Mesothelial cell of epicardium (in vitro differentiated cells): Measurements from ENCODE around the gene TENM4. TPM values are rescaled to one million over a fixed set of nuclear protein-coding genes. Genes with fewer than 3 reads are reported as not detected.

Experiments used
- DNase-seq, 2 experiments: peaks; one replicate each; pipeline ENCODE4 v3.0.0; 2021; ENCODE audit warnings: low spot score in 2 of 2; ENCODE audit not compliant: unreplicated experiment in 2 of 2
- H3K27ac Mint-ChIP-seq: 2 replicates; pipeline ENCODE4 v1.8.0; 2021; ENCODE audit warnings: mixed read lengths
- H3K27me3 Mint-ChIP-seq: 2 replicates; pipeline ENCODE4 v1.8.0; 2021; ENCODE audit warnings: low read depth, mixed read lengths
- H3K36me3 Mint-ChIP-seq: 2 replicates; pipeline ENCODE4 v1.8.0; 2021; ENCODE audit warnings: mixed read lengths
- H3K4me1 Mint-ChIP-seq: 2 replicates; pipeline ENCODE4 v1.8.0; 2021; ENCODE audit warnings: mixed read lengths
- H3K4me3 Mint-ChIP-seq: 2 replicates; pipeline ENCODE4 v1.8.0; 2021; ENCODE audit warnings: mild to moderate bottlenecking, moderate library complexity, mixed read lengths
- H3K9me3 Mint-ChIP-seq: 2 replicates; pipeline ENCODE4 v1.8.0; 2021; ENCODE audit warnings: mixed read lengths
- total RNA-seq: library from RNA; stranded (reverse); gene quantifications from 3 replicates; pipeline ENCODE4 v1.2.1, GENCODE V29; 2021
- TF ChIP-seq, protein P1 (sequence below): fragments of 200-600 bp; sonication (generic); IDR thresholded peaks from one replicate; pipeline ENCODE4 v1.5.0; 2021; ENCODE audit warnings: antibody characterized with exemption; ENCODE audit not compliant: unreplicated experiment

TENM4 gene
- total RNA-seq, 1 donor from 2014 or later = 187 TPM

- TF ChIP-seq, protein P1, sequence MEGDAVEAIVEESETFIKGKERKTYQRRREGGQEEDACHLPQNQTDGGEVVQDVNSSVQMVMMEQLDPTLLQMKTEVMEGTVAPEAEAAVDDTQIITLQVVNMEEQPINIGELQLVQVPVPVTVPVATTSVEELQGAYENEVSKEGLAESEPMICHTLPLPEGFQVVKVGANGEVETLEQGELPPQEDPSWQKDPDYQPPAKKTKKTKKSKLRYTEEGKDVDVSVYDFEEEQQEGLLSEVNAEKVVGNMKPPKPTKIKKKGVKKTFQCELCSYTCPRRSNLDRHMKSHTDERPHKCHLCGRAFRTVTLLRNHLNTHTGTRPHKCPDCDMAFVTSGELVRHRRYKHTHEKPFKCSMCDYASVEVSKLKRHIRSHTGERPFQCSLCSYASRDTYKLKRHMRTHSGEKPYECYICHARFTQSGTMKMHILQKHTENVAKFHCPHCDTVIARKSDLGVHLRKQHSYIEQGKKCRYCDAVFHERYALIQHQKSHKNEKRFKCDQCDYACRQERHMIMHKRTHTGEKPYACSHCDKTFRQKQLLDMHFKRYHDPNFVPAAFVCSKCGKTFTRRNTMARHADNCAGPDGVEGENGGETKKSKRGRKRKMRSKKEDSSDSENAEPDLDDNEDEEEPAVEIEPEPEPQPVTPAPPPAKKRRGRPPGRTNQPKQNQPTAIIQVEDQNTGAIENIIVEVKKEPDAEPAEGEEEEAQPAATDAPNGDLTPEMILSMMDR = no peak
- peak overlapping the region; percentile 8 for H3K27ac Mint-ChIP-seq
- H3K9me3 Mint-ChIP-seq = no peaks in the 10 kb centered on the region
- DNase-seq = no peak
- H3K4me1 Mint-ChIP-seq = peaks cover 57% of the 10 kb centered on the region
- H3K36me3 Mint-ChIP-seq = peaks cover 6% of the 10 kb centered on the region
- H3K4me3 Mint-ChIP-seq = no peak overlapping the region
- H3K27me3 Mint-ChIP-seq = no peaks in the 10 kb centered on the region
Observed at GRCh38 chr11:78834886-78835285, 605.9 kb downstream of the TENM4 start.

DNA sequence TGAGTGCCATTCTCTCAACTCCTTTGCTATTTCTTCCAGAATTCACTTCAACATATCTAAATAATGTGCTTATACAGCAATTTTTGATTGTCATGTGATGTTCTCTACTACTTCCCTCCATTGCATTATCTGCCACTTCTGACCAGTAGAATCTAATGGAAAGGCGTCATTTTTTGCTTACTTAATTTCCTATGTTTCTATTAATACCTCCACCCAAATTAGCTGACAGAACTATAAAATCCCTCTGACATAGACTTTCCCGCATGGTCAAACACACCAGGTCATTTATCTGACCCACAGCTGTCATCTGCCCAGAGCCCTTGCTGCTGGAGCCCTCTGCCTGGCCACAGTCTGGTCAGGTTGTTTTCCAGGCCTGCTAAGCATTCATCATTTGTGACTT is 607.6 kb downstream of the TENM4 start:
- H3K27me3 Mint-ChIP-seq = no peaks in the 10 kb centered on the region
- H3K9me3 Mint-ChIP-seq = no peaks in the 10 kb centered on the region
- H3K4me3 Mint-ChIP-seq = no peak overlapping the region
- peaks cover 6% of the 10 kb centered on the region for H3K36me3 Mint-ChIP-seq
- H3K27ac Mint-ChIP-seq = no peak overlapping the region
- TF ChIP-seq, protein P1 = no peak
- H3K4me1 Mint-ChIP-seq = peaks cover 55% of the 10 kb centered on the region
- no peak for DNase-seq

DNA sequence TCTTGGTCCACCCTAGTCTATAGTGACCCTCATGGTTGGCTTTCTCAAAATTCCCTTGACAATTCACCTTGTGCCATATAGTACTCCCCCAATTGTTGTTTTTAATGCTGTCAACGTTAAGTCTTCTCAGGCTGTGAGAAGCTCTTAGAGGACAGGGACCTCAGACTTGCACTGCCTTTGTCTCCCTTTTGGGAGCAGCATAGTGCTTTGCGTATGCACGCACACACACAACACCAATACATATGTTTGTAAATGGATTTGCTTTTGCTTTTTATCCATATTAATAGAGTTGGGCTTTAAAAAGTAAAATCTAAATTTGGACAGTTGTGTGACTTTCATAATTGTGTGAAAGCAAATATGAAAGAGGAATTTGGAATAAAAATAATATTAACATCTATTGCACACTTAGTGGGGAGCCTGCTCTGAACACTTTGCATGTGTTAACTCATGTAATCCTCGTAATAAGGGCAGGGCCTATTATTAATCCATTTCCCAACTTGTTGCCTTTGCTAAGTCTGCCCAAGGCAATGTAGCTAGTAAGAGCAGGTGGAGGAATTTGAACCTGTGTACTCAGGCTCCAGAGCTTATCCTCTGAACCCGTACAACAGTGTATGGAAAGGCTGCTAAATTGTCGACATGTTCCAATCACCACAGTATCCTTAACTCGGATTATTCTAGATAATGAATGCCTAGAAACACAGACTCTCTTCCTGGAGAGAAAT is 608.4 kb downstream of the TENM4 start:
- Mint-ChIP-seq H3K27ac (no peak overlapping the region), H3K9me3 (no peaks in the 10 kb centered on the region), H3K4me1 (peaks cover 58% of the 10 kb centered on the region), H3K36me3 (peaks cover 6% of the 10 kb centered on the region), H3K4me3 (no peak overlapping the region), H3K27me3 (no peaks in the 10 kb centered on the region)
- TF ChIP-seq, protein P1 = no peak
- DNase-seq = no peak

GRCh38 chr11:78831571-78831970 is 609.3 kb downstream of the TENM4 start:
- H3K9me3 Mint-ChIP-seq = no peaks in the 10 kb centered on the region
- no peaks in the 10 kb centered on the region for H3K27me3 Mint-ChIP-seq
- DNase-seq = no peak
- H3K36me3 Mint-ChIP-seq = peaks cover 6% of the 10 kb centered on the region
- peaks cover 52% of the 10 kb centered on the region for H3K4me1 Mint-ChIP-seq
- TF ChIP-seq, protein P1 = no peak
- H3K4me3 Mint-ChIP-seq = no peak overlapping the region
- H3K27ac Mint-ChIP-seq = no peak overlapping the region

- Mint-ChIP-seq H3K4me3 (no peak overlapping the region), H3K9me3 (no peaks in the 10 kb centered on the region), H3K36me3 (peaks cover 6% of the 10 kb centered on the region), H3K27ac (peak overlapping the region; percentile 26), H3K27me3 (no peaks in the 10 kb centered on the region), H3K4me1 (peaks cover 52% of the 10 kb centered on the region)
- TF ChIP-seq, protein P1 = no peak
- no peak for DNase-seq
Observed at GRCh38 chr11:78830277-78830819, 610.5 kb downstream of the TENM4 start.
